Aortic smooth muscle cell (primary cell): ENCODE data around the gene BRCA2. TPM values are rescaled to one million over a fixed set of nuclear protein-coding genes. Genes with fewer than 3 reads are reported as not detected.

Experiments used
- total RNA-seq: library from RNA; depleted of rRNA; stranded (reverse); fragments of >200 nt; gene quantifications from 2 replicates; pipeline ENCODE4 v1.2.3, GENCODE V29; 2014

Gene BRCA2, protein sequence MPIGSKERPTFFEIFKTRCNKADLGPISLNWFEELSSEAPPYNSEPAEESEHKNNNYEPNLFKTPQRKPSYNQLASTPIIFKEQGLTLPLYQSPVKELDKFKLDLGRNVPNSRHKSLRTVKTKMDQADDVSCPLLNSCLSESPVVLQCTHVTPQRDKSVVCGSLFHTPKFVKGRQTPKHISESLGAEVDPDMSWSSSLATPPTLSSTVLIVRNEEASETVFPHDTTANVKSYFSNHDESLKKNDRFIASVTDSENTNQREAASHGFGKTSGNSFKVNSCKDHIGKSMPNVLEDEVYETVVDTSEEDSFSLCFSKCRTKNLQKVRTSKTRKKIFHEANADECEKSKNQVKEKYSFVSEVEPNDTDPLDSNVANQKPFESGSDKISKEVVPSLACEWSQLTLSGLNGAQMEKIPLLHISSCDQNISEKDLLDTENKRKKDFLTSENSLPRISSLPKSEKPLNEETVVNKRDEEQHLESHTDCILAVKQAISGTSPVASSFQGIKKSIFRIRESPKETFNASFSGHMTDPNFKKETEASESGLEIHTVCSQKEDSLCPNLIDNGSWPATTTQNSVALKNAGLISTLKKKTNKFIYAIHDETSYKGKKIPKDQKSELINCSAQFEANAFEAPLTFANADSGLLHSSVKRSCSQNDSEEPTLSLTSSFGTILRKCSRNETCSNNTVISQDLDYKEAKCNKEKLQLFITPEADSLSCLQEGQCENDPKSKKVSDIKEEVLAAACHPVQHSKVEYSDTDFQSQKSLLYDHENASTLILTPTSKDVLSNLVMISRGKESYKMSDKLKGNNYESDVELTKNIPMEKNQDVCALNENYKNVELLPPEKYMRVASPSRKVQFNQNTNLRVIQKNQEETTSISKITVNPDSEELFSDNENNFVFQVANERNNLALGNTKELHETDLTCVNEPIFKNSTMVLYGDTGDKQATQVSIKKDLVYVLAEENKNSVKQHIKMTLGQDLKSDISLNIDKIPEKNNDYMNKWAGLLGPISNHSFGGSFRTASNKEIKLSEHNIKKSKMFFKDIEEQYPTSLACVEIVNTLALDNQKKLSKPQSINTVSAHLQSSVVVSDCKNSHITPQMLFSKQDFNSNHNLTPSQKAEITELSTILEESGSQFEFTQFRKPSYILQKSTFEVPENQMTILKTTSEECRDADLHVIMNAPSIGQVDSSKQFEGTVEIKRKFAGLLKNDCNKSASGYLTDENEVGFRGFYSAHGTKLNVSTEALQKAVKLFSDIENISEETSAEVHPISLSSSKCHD (N-terminal part only)
- total RNA-seq, result 3.5 and 6.2 TPM in 2 replicates

DNA sequence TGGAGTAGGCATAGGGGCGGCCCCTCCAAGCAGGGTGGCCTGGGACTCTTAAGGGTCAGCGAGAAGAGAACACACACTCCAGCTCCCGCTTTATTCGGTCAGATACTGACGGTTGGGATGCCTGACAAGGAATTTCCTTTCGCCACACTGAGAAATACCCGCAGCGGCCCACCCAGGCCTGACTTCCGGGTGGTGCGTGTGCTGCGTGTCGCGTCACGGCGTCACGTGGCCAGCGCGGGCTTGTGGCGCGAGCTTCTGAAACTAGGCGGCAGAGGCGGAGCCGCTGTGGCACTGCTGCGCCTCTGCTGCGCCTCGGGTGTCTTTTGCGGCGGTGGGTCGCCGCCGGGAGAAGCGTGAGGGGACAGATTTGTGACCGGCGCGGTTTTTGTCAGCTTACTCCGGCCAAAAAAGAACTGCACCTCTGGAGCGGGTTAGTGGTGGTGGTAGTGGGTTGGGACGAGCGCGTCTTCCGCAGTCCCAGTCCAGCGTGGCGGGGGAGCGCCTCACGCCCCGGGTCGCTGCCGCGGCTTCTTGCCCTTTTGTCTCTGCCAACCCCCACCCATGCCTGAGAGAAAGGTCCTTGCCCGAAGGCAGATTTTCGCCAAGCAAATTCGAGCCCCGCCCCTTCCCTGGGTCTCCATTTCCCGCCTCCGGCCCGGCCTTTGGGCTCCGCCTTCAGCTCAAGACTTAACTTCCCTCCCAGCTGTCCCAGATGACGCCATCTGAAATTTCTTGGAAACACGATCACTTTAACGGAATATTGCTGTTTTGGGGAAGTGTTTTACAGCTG is at the start of gene BRCA2, which contains the start of gene ZAR1L:
Gene BRCA2, plus strand, starts transcription at position 271 of the 790 bp plus-strand sequence. CDS start 953 bp downstream, outside the sequence.
Gene ZAR1L, minus strand, starts transcription at position 126 of the 790 bp plus-strand sequence. CDS start 3,438 bp downstream, outside the sequence.

DNA sequence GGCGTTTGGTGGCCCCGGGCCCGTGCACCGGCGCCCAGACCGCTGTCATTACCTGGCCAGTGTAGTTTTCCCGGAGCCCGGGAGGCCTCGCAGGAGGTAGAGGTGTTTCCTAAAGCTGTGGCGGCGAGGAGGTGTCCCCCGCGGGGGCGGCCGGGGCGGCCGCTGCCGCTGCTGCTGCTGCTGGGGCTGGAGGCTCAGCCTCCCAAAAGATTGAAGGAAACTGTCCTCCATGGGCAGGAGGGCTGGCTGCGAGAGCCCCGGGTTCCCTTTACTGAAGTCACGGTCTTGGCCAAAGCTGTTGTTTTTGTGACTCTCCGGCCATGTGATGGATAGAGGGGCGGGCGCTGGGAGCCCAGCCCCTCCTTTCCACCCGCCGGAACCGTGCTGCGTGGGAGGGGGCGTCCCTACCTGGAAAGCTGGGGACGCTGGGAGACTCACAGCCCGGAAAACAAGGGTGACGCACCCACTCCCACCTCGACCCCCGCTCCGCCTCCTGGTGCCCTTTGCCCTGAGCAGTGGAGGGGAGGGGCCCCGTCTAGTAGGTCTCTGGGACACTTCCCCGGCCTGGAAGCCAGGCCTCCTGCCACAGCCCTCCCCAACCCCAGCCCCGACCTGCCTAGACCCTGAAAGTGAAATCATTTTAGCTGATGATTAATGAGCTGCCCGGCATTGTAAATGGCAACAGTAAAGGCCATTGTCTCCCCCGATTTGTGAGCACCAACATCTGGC is 112.7 kb downstream of the BRCA2 start, which contains the start of gene N4BP2L1:
Gene N4BP2L1, minus strand, starts transcription at position 279 of the 729 bp plus-strand sequence. Its CDS starts 48 bp downstream, at position 231.

Other genes starting within 250 kb of the BRCA2 start
- not detected in 2 replicates for gene ZAR1L, start 145 bp upstream of the BRCA2 start, total RNA-seq
- 2.2 and 4.0 TPM in 2 replicates for gene N4BP2L1, start 112.6 kb downstream of the BRCA2 start, total RNA-seq
- gene N4BP2L2, start 223.3 kb downstream of the BRCA2 start, total RNA-seq, result 83.0 and 132 TPM in 2 replicates